K562 (cell line): ENCODE data around the gene B3GLCT. TPM values are rescaled to one million over a fixed set of nuclear protein-coding genes. Genes with fewer than 3 reads are reported as not detected.

Source experiments
- BRD9 ChIP-seq: fragments of 450-650 bp; IDR thresholded peaks from 2 replicates; pipeline ENCODE4 v1.6.1; 2018; ENCODE audit warnings: low read depth; ENCODE audit not compliant: partially characterized antibody
- CBFA2T3 ChIP-seq: fragments of 450-650 bp; IDR thresholded peaks from 2 replicates; pipeline ENCODE4 v1.6.1; 2017
- CSDE1 ChIP-seq, 2 experiments: fragments of 450-650 bp; IDR thresholded peaks; 2 replicates each; pipeline ENCODE4 v1.6.1; 2016; ENCODE audit warnings: mild to moderate bottlenecking in 1 of 2
- EP300 ChIP-seq: IDR thresholded peaks from 2 replicates; pipeline ENCODE4 v1.6.1; 2012; ENCODE audit warnings: low read length, improper control_type of control experiment
- FOSL1 ChIP-seq: fragments of 200-800 bp; sonication (Bioruptor generic); conservative IDR thresholded peaks from 2 replicates; pipeline ENCODE4 v1.6.1; 2016; ENCODE audit warnings: missing genetic modification characterization, missing compliant biosample characterization
- HDAC8 ChIP-seq: fragments of 450-650 bp; IDR thresholded peaks from 2 replicates; pipeline ENCODE4 v1.6.1; 2016; ENCODE audit warnings: mild to moderate bottlenecking, missing genetic modification characterization, moderate library complexity, missing compliant biosample characterization
- HOXB6 ChIP-seq: fragments of 250-450 bp; sonication (Bioruptor Pico); IDR thresholded peaks from 2 replicates; pipeline ENCODE4 v1.5.1; 2022; ENCODE audit warnings: mild to moderate bottlenecking, borderline replicate concordance
- L3MBTL2 ChIP-seq: fragments of 450-650 bp; IDR thresholded peaks from 2 replicates; pipeline ENCODE4 v1.6.1; 2016; ENCODE audit warnings: mild to moderate bottlenecking, moderate library complexity
- MNT ChIP-seq, 2 experiments: fragments of 450-650 bp; conservative IDR thresholded peaks; 2 replicates each; pipeline ENCODE4 v1.6.1; 2017; ENCODE audit warnings: mild to moderate bottlenecking in 2 of 2, moderate library complexity in 2 of 2
- MTA3 ChIP-seq: fragments of 450-650 bp; formaldehyde crosslinking; IDR thresholded peaks from 2 replicates; pipeline ENCODE4 v1.6.1; 2017; ENCODE audit warnings: mild to moderate bottlenecking, borderline replicate concordance
- NCOR1 ChIP-seq: fragments of 450-650 bp; IDR thresholded peaks from 2 replicates; pipeline ENCODE4 v1.6.1; 2016; ENCODE audit warnings: mild to moderate bottlenecking, moderate library complexity
- PCBP1 ChIP-seq: fragments of 200-400 bp; formaldehyde crosslinking; IDR thresholded peaks from 2 replicates; pipeline ENCODE4 v1.6.1; 2018; ENCODE audit warnings: mild to moderate bottlenecking, low read depth, low read length; ENCODE audit not compliant: poor library complexity, severe bottlenecking
- PHB2 ChIP-seq: fragments of 450-650 bp; IDR thresholded peaks from 2 replicates; pipeline ENCODE4 v1.6.1; 2017; ENCODE audit warnings: low read depth
- PML ChIP-seq: IDR thresholded peaks from 2 replicates; pipeline ENCODE4 v1.6.1; 2012; ENCODE audit warnings: low read length, inconsistent platforms
- RAD51 ChIP-seq: fragments of 450-650 bp; IDR thresholded peaks from 2 replicates; pipeline ENCODE4 v1.7.1; 2016; ENCODE audit warnings: low read depth, mild to moderate bottlenecking, borderline replicate concordance
- SP2 ChIP-seq: IDR thresholded peaks from 2 replicates; pipeline ENCODE4 v1.6.1; 2011; ENCODE audit warnings: mild to moderate bottlenecking, low read depth, low read length, moderate library complexity; ENCODE audit not compliant: poor library complexity, severe bottlenecking; ENCODE audit errors: extremely low read depth
- SUPT5H ChIP-seq: fragments of 450-650 bp; IDR thresholded peaks from 2 replicates; pipeline ENCODE4 v1.6.1; 2016
- TAF7 ChIP-seq: fragments of 450-650 bp; IDR thresholded peaks from 2 replicates; pipeline ENCODE4 v1.6.1; 2016; ENCODE audit warnings: missing genetic modification characterization, missing compliant biosample characterization
- THAP7 ChIP-seq: fragments of 250-450 bp; sonication (Bioruptor Pico); IDR thresholded peaks from 2 replicates; pipeline ENCODE4 v1.5.0; 2021
- ZEB2 ChIP-seq: fragments of 450-650 bp; IDR thresholded peaks from 2 replicates; pipeline ENCODE4 v1.6.1; 2016
- ZNF609 ChIP-seq: sonication (generic); formaldehyde crosslinking; IDR thresholded peaks from 2 replicates; pipeline ENCODE4 v1.8.1; 2023; ENCODE audit warnings: missing genetic modification reagents, mild to moderate bottlenecking, borderline replicate concordance
- ZNF696 ChIP-seq: fragments of 250-450 bp; sonication (Bioruptor Pico); conservative IDR thresholded peaks from 2 replicates; pipeline ENCODE4 v1.4.0; 2020; ENCODE audit warnings: mild to moderate bottlenecking, moderate library complexity
- polyA plus RNA-seq, 8 experiments: library from polyadenylated mRNA; depleted of rRNA in 4 of 8; stranded (reverse) in 5 of 8; unstranded in 3 of 8; fragments of >200 nt; fragmentation: Nextera tagmentation in 2 of 8; fragmentation: Illumina TruSeq in 1 of 8; extraction: Ambion mirVana in 2 of 8; extraction: Trizol in 1 of 8; gene quantifications; 2 replicates each; pipeline versions ENCODE4 v1.2.1 to v1.2.3, GENCODE V29; 2011 to 2014; ENCODE audit warnings: inconsistent platforms in 1 of 8, missing spikeins in 1 of 8
- total RNA-seq, 7 experiments: library from RNA; depleted of rRNA in 6 of 7; stranded (reverse); fragments of >200 nt in 6 of 7; fragmentation: Illumina TruSeq in 2 of 7; extraction: Trizol in 2 of 7; gene quantifications; 2 replicates each; pipeline versions ENCODE4 v1.2.1 to v1.2.3, GENCODE V29; 2011 to 2021; ENCODE audit warnings: low replicate concordance in 1 of 7

Gene B3GLCT
- total and polyA plus RNA-seq, 9 of the 15 experiments (the other 6 are each of a cell fraction or from before 2014, with no cell fraction given) = 1.1 to 5.1 (median 2.9) TPM

GRCh38 chr13:31161557-31162150 is 38.1 kb upstream of the B3GLCT start, which contains the start of gene HSPH1 (continued):
- TF ChIP-seq SP2 (peak; percentile 21), CSDE1 (IDR thresholded peaks at IDR 0.05) (peak in 1 of 2 experiments; percentile 83; a peak in 2 of 4 replicates), TAF7 (no peak), MNT (conservative IDR thresholded peaks at IDR 0.05) (peak; percentile 95 to 98), ZEB2 (0 out of 2 replicates have a peak, but pooled peaks have one; percentile 26), PCBP1 (no peak), HOXB6 (CRISPR knock-in tag) (no peak), MTA3 (no peak), FOSL1 (tag) (0 out of 2 replicates have a peak, but pooled peaks have one; percentile 10), ZNF696 (CRISPR knock-in tag) (no peak), BRD9 (no peak), SUPT5H (peak; percentile 61), EP300 (peak; percentile 35; the same call in 1 of the 2 replicates), CBFA2T3 (peak; percentile 36; the same call in 1 of the 2 replicates), RAD51 (no peak), THAP7 (no peak), PML (peak; percentile 58; the same call in 1 of the 2 replicates), PHB2 (no peak), NCOR1 (0 out of 2 replicates have a peak, but pooled peaks have one; percentile 5), L3MBTL2 (peak; percentile 42), ZNF609 (CRISPR knock-in tag) (no peak), HDAC8 (no peak)
